Measurements from ENCODE around the gene NACAD. TPM values are rescaled to one million over a fixed set of nuclear protein-coding genes. Genes with fewer than 3 reads are reported as not detected.
A peak's percentile ranks its signal among the peaks of the same experiment; 100 is the strongest.

NACAD gene
- polyA plus RNA-seq, 6 donors from 2014 or later: not detected

- H3K4me3 Mint-ChIP-seq: peak overlapping the region in 1 of 8 donors; percentile 61
- H3K36me3 Mint-ChIP-seq: peaks cover 0 to 45% of the 10 kb centered on the region in 2 donors
- no peaks in the 10 kb centered on the region for H3K27me3 Mint-ChIP-seq
- H3K27ac Mint-ChIP-seq: peak overlapping the region in 1 of 6 donors; percentile 24
- DNase-seq (no peak), ATAC-seq (ENCODE audit: low read depth in 2 of 2) (no peak)
- H3K9me3 Mint-ChIP-seq: no peaks in the 10 kb centered on the region
- peaks cover 7 to 17% (median 15%) of the 10 kb centered on the region in 3 donors for H3K4me1 Mint-ChIP-seq
These were observed 16.4 kb downstream of the NACAD start for GRCh38 chr7:45072131-45073030.

- ATAC-seq (ENCODE audit: low read depth in 2 of 2) (no peak), DNase-seq (no peak)
- peaks cover 0 to 45% of the 10 kb centered on the region in 2 donors for H3K36me3 Mint-ChIP-seq
- peaks cover 7 to 17% (median 15%) of the 10 kb centered on the region in 3 donors for H3K4me1 Mint-ChIP-seq
- H3K9me3 Mint-ChIP-seq: no peaks in the 10 kb centered on the region
- H3K27me3 Mint-ChIP-seq: no peaks in the 10 kb centered on the region
- H3K27ac Mint-ChIP-seq: no peak overlapping the region
- H3K4me3 Mint-ChIP-seq: no peak overlapping the region
These were observed 17.2 kb downstream of the NACAD start for GRCh38 chr7:45071528-45071927.

- Mint-ChIP-seq H3K27me3 (no peaks in the 10 kb centered on the region), H3K4me3 (no peak overlapping the region), H3K27ac (no peak overlapping the region), H3K9me3 (no peaks in the 10 kb centered on the region), H3K4me1 (peaks cover 14 to 23% (median 17%) of the 10 kb centered on the region in 3 donors), H3K36me3 (peaks cover 0 to 48% of the 10 kb centered on the region in 2 donors)
- DNase-seq (no peak), ATAC-seq (ENCODE audit: low read depth in 2 of 2) (no peak)
These were observed 18.5 kb downstream of the NACAD start for GRCh38 chr7:45070254-45070642.

GRCh38 chr7:45069444-45070253, 19.1 kb downstream of the NACAD start:
- Mint-ChIP-seq H3K9me3 (no peaks in the 10 kb centered on the region), H3K4me1 (peaks cover 14 to 25% (median 15%) of the 10 kb centered on the region in 3 donors), H3K36me3 (peaks cover 0 to 44% of the 10 kb centered on the region in 2 donors), H3K4me3 (no peak overlapping the region), H3K27me3 (no peaks in the 10 kb centered on the region), H3K27ac (peak overlapping the region in 1 of 6 donors; percentile 15)
- ATAC-seq (ENCODE audit: low read depth in 2 of 2) (no peak), DNase-seq (no peak)

GRCh38 chr7:45068236-45069023, 20.3 kb downstream of the NACAD start:
- H3K36me3 Mint-ChIP-seq: peaks cover 0 to 43% of the 10 kb centered on the region in 2 donors
- peaks cover 17 to 37% (median 20%) of the 10 kb centered on the region in 3 donors for H3K4me1 Mint-ChIP-seq
- no peaks in the 10 kb centered on the region for H3K27me3 Mint-ChIP-seq
- ATAC-seq (ENCODE audit: low read depth in 2 of 2): no peak
- H3K4me3 Mint-ChIP-seq: no peak overlapping the region
- no peaks in the 10 kb centered on the region for H3K9me3 Mint-ChIP-seq
- DNase-seq: no peak
- H3K27ac Mint-ChIP-seq: peak overlapping the region in 4 of 6 donors; percentile 10 to 87 (median 78)

- no peak for DNase-seq
- Mint-ChIP-seq H3K27me3 (no peaks in the 10 kb centered on the region), H3K27ac (no peak overlapping the region), H3K9me3 (no peaks in the 10 kb centered on the region), H3K36me3 (peaks cover 0 to 36% of the 10 kb centered on the region in 2 donors), H3K4me3 (no peak overlapping the region), H3K4me1 (peaks cover 15 to 38% (median 25%) of the 10 kb centered on the region in 3 donors)
- no peak for ATAC-seq (ENCODE audit: low read depth in 2 of 2)
These were observed 21.2 kb downstream of the NACAD start for GRCh38 chr7:45067582-45067981.

GRCh38 chr7:45066409-45066808, 22.4 kb downstream of the NACAD start:
- peaks cover 21 to 48% (median 36%) of the 10 kb centered on the region in 3 donors for H3K4me1 Mint-ChIP-seq
- H3K27ac Mint-ChIP-seq: no peak overlapping the region
- H3K27me3 Mint-ChIP-seq: no peaks in the 10 kb centered on the region
- ATAC-seq (ENCODE audit: low read depth in 2 of 2): no peak
- no peak for DNase-seq
- H3K36me3 Mint-ChIP-seq: peaks cover 6 to 28% of the 10 kb centered on the region in 2 donors
- H3K9me3 Mint-ChIP-seq: no peaks in the 10 kb centered on the region
- H3K4me3 Mint-ChIP-seq: no peak overlapping the region

- Mint-ChIP-seq H3K4me3 (no peak overlapping the region), H3K27me3 (no peaks in the 10 kb centered on the region), H3K4me1 (peaks cover 29 to 59% (median 47%) of the 10 kb centered on the region in 3 donors), H3K27ac (peak overlapping the region in 3 of 6 donors; percentile 7 to 21 (median 11)), H3K9me3 (no peaks in the 10 kb centered on the region), H3K36me3 (peaks cover 10 to 34% of the 10 kb centered on the region in 2 donors)
- no peak for DNase-seq
- ATAC-seq (ENCODE audit: low read depth in 2 of 2): no peak
These were observed 23.5 kb downstream of the NACAD start for GRCh38 chr7:45065031-45065995.

- no peak for DNase-seq
- Mint-ChIP-seq H3K4me3 (peak overlapping the region in 1 of 8 donors; percentile 21), H3K36me3 (peaks cover 11 to 37% of the 10 kb centered on the region in 2 donors), H3K27me3 (no peaks in the 10 kb centered on the region), H3K27ac (peak overlapping the region in 2 of 6 donors; percentile 66 to 76), H3K4me1 (peaks cover 33 to 63% (median 51%) of the 10 kb centered on the region in 3 donors), H3K9me3 (no peaks in the 10 kb centered on the region)
- ATAC-seq (ENCODE audit: low read depth in 2 of 2): no peak
These were observed 24.6 kb downstream of the NACAD start for GRCh38 chr7:45064047-45064725.

- H3K4me3 Mint-ChIP-seq: peak overlapping the region in 4 of 8 donors; percentile 3 to 82 (median 15)
- no peaks in the 10 kb centered on the region for H3K27me3 Mint-ChIP-seq
- H3K36me3 Mint-ChIP-seq: peaks cover 11 to 28% of the 10 kb centered on the region in 2 donors
- H3K4me1 Mint-ChIP-seq: peaks cover 40 to 73% (median 61%) of the 10 kb centered on the region in 3 donors
- no peaks in the 10 kb centered on the region for H3K9me3 Mint-ChIP-seq
- DNase-seq (no peak), ATAC-seq (ENCODE audit: low read depth in 2 of 2) (no peak)
- H3K27ac Mint-ChIP-seq: peak overlapping the region in 5 of 6 donors; percentile 52 to 82 (median 67)
These were observed 26.9 kb downstream of the NACAD start for GRCh38 chr7:45061806-45062425.

- H3K27ac Mint-ChIP-seq: peak overlapping the region in 5 of 6 donors; percentile 52 to 91 (median 67)
- peak overlapping the region in 1 of 8 donors; percentile 82 for H3K4me3 Mint-ChIP-seq
- H3K9me3 Mint-ChIP-seq: no peaks in the 10 kb centered on the region
- H3K27me3 Mint-ChIP-seq: no peaks in the 10 kb centered on the region
- peaks cover 11 to 28% of the 10 kb centered on the region in 2 donors for H3K36me3 Mint-ChIP-seq
- ATAC-seq (ENCODE audit: low read depth in 2 of 2): no peak
- no peak for DNase-seq
- H3K4me1 Mint-ChIP-seq: peaks cover 40 to 75% (median 64%) of the 10 kb centered on the region in 3 donors
These were observed 27.4 kb downstream of the NACAD start for GRCh38 chr7:45061352-45061751.
